ENCODE results near the gene DPYSL5.

The DPYSL5 gene

DNA sequence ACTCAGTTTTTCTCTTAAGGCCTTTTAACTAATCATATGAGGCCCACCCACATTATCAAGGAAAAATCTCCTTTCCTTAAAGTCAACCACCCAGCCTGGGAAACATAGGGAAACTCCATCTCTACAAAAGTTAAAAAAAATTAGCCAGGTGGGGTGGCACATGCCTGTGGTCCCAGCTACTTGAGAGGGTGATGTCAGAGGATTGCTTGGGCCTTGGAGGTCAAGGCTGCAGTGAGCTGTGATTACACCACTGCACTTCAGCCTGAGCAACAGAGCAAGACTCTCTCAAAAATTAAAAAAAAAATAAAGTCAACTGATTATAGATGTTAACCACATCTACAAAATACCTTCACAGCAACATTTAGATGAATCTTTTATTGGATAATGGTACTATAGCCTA is 5.8 kb downstream of the DPYSL5 start:
- H3K36me3 ChIP-seq (ENCODE audit: insufficient read depth, low read length): no peaks in the 10 kb centered on the region
- H3K4me1 ChIP-seq (ENCODE audit: insufficient read depth, low read length): no peaks in the 10 kb centered on the region
- no peak overlapping the region for H3K4me3 ChIP-seq (ENCODE audit: low read depth in 1 of 2, low read length in 2 of 2)
- TF ChIP-seq EZH2 (IDR thresholded peaks at IDR 0.05; ENCODE audit: borderline replicate concordance, low read depth, low read length, severe bottlenecking): no peak
- TF ChIP-seq, protein P1, sequence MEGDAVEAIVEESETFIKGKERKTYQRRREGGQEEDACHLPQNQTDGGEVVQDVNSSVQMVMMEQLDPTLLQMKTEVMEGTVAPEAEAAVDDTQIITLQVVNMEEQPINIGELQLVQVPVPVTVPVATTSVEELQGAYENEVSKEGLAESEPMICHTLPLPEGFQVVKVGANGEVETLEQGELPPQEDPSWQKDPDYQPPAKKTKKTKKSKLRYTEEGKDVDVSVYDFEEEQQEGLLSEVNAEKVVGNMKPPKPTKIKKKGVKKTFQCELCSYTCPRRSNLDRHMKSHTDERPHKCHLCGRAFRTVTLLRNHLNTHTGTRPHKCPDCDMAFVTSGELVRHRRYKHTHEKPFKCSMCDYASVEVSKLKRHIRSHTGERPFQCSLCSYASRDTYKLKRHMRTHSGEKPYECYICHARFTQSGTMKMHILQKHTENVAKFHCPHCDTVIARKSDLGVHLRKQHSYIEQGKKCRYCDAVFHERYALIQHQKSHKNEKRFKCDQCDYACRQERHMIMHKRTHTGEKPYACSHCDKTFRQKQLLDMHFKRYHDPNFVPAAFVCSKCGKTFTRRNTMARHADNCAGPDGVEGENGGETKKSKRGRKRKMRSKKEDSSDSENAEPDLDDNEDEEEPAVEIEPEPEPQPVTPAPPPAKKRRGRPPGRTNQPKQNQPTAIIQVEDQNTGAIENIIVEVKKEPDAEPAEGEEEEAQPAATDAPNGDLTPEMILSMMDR (IDR thresholded peaks at IDR 0.05; ENCODE audit: borderline replicate concordance, extremely low read depth, low read length, poor library complexity, severe bottlenecking): no peak
- no peaks in the 10 kb centered on the region for H3K79me2 ChIP-seq (ENCODE audit: insufficient read depth, low read length)
- H3K9ac ChIP-seq (ENCODE audit: low read depth, low read length): no peak overlapping the region
- no peak overlapping the region for H2AFZ ChIP-seq (ENCODE audit: low read depth, low read length)
- DNase-seq: no peak
- no peaks in the 10 kb centered on the region for H3K27me3 ChIP-seq (ENCODE audit: insufficient read depth, low read length, poor library complexity)
- H3K4me2 ChIP-seq (ENCODE audit: insufficient read depth, low read length): no peak overlapping the region
- no peaks in the 10 kb centered on the region for H3K9me3 ChIP-seq (ENCODE audit: insufficient read depth, low read length, severe bottlenecking)
- ATAC-seq (ENCODE audit: insufficient read depth, low read depth): no peak
- no peaks in the 10 kb centered on the region for H4K20me1 ChIP-seq (ENCODE audit: insufficient read depth, low read length)
- H3K27ac ChIP-seq (ENCODE audit: low read length): no peak overlapping the region

DNA sequence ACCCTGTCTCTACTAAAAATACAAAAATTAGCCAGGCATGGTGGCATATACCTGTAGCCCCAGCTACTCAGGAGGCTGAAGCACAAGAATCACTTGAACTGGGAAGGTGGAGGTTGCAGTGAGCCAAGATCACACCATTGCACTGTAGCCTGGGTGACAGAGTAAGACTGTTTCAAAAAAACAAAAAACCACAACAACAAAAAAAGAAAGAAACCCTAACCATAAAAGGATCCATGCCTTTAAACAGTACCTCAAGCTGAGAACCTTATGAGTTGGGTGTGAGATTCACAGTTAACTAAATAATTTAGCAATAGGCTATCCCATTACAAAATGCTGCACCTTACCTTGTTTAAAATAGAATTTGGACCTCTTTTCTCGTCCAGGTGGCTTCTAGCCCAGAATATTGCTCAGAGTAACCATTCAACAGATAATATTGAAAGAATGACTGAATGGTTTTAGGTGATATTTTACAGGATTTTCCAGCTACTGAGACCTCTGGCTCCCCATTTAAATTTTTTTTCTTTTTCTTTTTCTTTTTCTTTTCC is 6.4 kb downstream of the DPYSL5 start:
- ATAC-seq (ENCODE audit: insufficient read depth, low read depth): no peak; the same call in 2 of the 3 replicates
- no peak for TF ChIP-seq EZH2 (IDR thresholded peaks at IDR 0.05; ENCODE audit: borderline replicate concordance, low read depth, low read length, severe bottlenecking)
- TF ChIP-seq, protein P1 (IDR thresholded peaks at IDR 0.05; ENCODE audit: borderline replicate concordance, extremely low read depth, low read length, poor library complexity, severe bottlenecking): no peak
- H3K27me3 ChIP-seq (ENCODE audit: insufficient read depth, low read length, poor library complexity): no peaks in the 10 kb centered on the region

DNA sequence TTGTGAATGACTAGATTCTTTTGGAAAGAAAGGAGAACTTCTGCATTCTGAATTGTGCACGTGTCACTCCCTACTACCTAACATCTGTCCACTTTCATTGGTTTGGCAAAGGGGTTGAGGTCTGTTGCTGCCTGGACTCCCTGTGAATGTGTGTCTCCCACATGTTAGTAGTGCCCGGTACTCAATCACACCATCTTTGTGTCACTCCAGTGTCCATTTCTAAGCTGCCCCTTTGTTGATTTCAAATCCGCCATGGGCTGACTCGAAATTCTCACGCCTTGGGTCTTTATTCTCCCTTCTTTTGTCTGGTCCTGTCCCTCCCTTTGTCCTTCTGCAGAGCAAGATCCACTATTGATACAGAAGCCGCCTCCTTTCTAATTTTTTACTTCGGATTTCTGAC is 7.5 kb downstream of the DPYSL5 start:
- ATAC-seq (ENCODE audit: insufficient read depth, low read depth): no peak
- Histone ChIP-seq H3K36me3 (ENCODE audit: insufficient read depth, low read length) (no peaks in the 10 kb centered on the region), H3K27me3 (ENCODE audit: insufficient read depth, low read length, poor library complexity) (peaks cover 4% of the 10 kb centered on the region)

More for the DNA sequence above, 6.4 kb downstream of the DPYSL5 start:
- H3K79me2 ChIP-seq (ENCODE audit: insufficient read depth, low read length): no peaks in the 10 kb centered on the region
- H3K4me3 ChIP-seq (ENCODE audit: low read depth in 1 of 2, low read length in 2 of 2): no peak overlapping the region
- DNase-seq: no peak
- no peak overlapping the region for H3K9ac ChIP-seq (ENCODE audit: low read depth, low read length)
- H2AFZ ChIP-seq (ENCODE audit: low read depth, low read length): no peak overlapping the region
- no peaks in the 10 kb centered on the region for H4K20me1 ChIP-seq (ENCODE audit: insufficient read depth, low read length)
- H3K27ac ChIP-seq (ENCODE audit: low read length): no peak overlapping the region
- no peak overlapping the region for H3K4me2 ChIP-seq (ENCODE audit: insufficient read depth, low read length)
- H3K9me3 ChIP-seq (ENCODE audit: insufficient read depth, low read length, severe bottlenecking): no peaks in the 10 kb centered on the region
- H3K4me1 ChIP-seq (ENCODE audit: insufficient read depth, low read length): no peaks in the 10 kb centered on the region
- H3K36me3 ChIP-seq (ENCODE audit: insufficient read depth, low read length): no peaks in the 10 kb centered on the region

More for the DNA sequence above, 7.5 kb downstream of the DPYSL5 start:
- H3K4me3 ChIP-seq (ENCODE audit: low read depth in 1 of 2, low read length in 2 of 2): no peak overlapping the region
- TF ChIP-seq, protein P1 (IDR thresholded peaks at IDR 0.05; ENCODE audit: borderline replicate concordance, extremely low read depth, low read length, poor library complexity, severe bottlenecking): no peak
- no peak for TF ChIP-seq EZH2 (IDR thresholded peaks at IDR 0.05; ENCODE audit: borderline replicate concordance, low read depth, low read length, severe bottlenecking)
- no peaks in the 10 kb centered on the region for H3K79me2 ChIP-seq (ENCODE audit: insufficient read depth, low read length)
- no peak overlapping the region for H3K9ac ChIP-seq (ENCODE audit: low read depth, low read length)
- no peaks in the 10 kb centered on the region for H3K4me1 ChIP-seq (ENCODE audit: insufficient read depth, low read length)
- H3K9me3 ChIP-seq (ENCODE audit: insufficient read depth, low read length, severe bottlenecking): no peaks in the 10 kb centered on the region
- no peak for DNase-seq
- H3K4me2 ChIP-seq (ENCODE audit: insufficient read depth, low read length): no peak overlapping the region
- no peak overlapping the region for H2AFZ ChIP-seq (ENCODE audit: low read depth, low read length)
- H4K20me1 ChIP-seq (ENCODE audit: insufficient read depth, low read length): no peaks in the 10 kb centered on the region
- H3K27ac ChIP-seq (ENCODE audit: low read length): no peak overlapping the region

All from DND-41 (cell line).